Fibroblast of lung (primary cell): Measurements from ENCODE around the gene APC2. TPM values are rescaled to one million over a fixed set of nuclear protein-coding genes. Genes with fewer than 3 reads are reported as not detected.
A peak's percentile ranks its signal among the peaks of the same experiment; 100 is the strongest.
"Not testable (repeated sequence)": the region's sequence is repeated elsewhere in the genome, so short reads cannot be mapped to it uniquely, and the experiment has no call there.

ENCODE experiments used
- DNase-seq, 2 donors: peaks; one replicate each; pipeline versions ENCODE4 v3.0.0 to v3.0.0-alpha.2; 2010; ENCODE audit warnings: low read depth in 2 of 2
- H2AFZ ChIP-seq: 2 replicates; pipeline ENCODE4 v1.5.1; 2012; ENCODE audit warnings: low read length, control low read depth, inconsistent platforms
- H3K27ac ChIP-seq: 2 replicates; pipeline ENCODE4 v1.5.1; 2011; ENCODE audit warnings: low read length, control low read depth; ENCODE audit not compliant: insufficient read depth
- H3K27me3 ChIP-seq: 2 replicates; pipeline ENCODE4 v1.5.1; 2011; ENCODE audit warnings: mild to moderate bottlenecking, low read length; ENCODE audit not compliant: control insufficient read depth, insufficient read depth
- H3K36me3 ChIP-seq: 2 replicates; pipeline ENCODE4 v1.5.1; 2011; ENCODE audit warnings: low read length; ENCODE audit not compliant: control insufficient read depth, insufficient read depth
- H3K4me1 ChIP-seq: 2 replicates; pipeline ENCODE4 v1.5.1; 2011; ENCODE audit warnings: low read length; ENCODE audit not compliant: control insufficient read depth, insufficient read depth; ENCODE audit errors: extremely low read depth
- H3K4me2 ChIP-seq: 2 replicates; pipeline ENCODE4 v1.5.1; 2011; ENCODE audit warnings: low read length, control low read depth; ENCODE audit not compliant: insufficient read depth; ENCODE audit errors: extremely low read depth
- H3K4me3 ChIP-seq, 4 experiments: fragments of 200-600 bp in 1 of 4; sonication (generic) in 1 of 4; replicated peaks in 1 of 4; 2 replicates each; pipeline ENCODE4 v1.5.1; 2011 to 2016; ENCODE audit warnings: low read length in 4 of 4, low read depth in 3 of 4, mild to moderate bottlenecking in 3 of 4, control low read depth in 2 of 4, inconsistent platforms in 1 of 4, mixed read lengths in 1 of 4; ENCODE audit not compliant: insufficient read depth in 1 of 4; ENCODE audit errors: control extremely low read depth in 1 of 4
- H3K79me2 ChIP-seq: 2 replicates; pipeline ENCODE4 v1.5.1; 2012; ENCODE audit warnings: mild to moderate bottlenecking, low read length, inconsistent platforms; ENCODE audit not compliant: control insufficient read depth, insufficient read depth
- H3K9ac ChIP-seq: 2 replicates; pipeline ENCODE4 v1.5.1; 2011; ENCODE audit warnings: mild to moderate bottlenecking, low read length, control low read depth; ENCODE audit not compliant: insufficient read depth
- H3K9me3 ChIP-seq: 2 replicates; pipeline ENCODE4 v1.5.1; 2012; ENCODE audit warnings: low read depth, low read length; ENCODE audit not compliant: control insufficient read depth, insufficient read depth
- H4K20me1 ChIP-seq: 2 replicates; pipeline ENCODE4 v1.5.1; 2011; ENCODE audit warnings: low read length; ENCODE audit not compliant: control insufficient read depth, insufficient read depth; ENCODE audit errors: extremely low read depth
- EZH2 ChIP-seq: IDR thresholded peaks from 2 replicates; pipeline ENCODE4 v1.5.1; 2012; ENCODE audit warnings: low read length, control low read depth, mild to moderate bottlenecking; ENCODE audit errors: missing control alignments
- polyA plus RNA-seq, 2 donors: library from polyadenylated mRNA; depleted of rRNA in 1 of 2; stranded (reverse) in 1 of 2; unstranded in 1 of 2; fragments of >200 nt; gene quantifications; 2 replicates each; pipeline ENCODE4 v1.2.1, GENCODE V29; 2011 to 2012; ENCODE audit warnings: missing spikeins in 1 of 2
- total RNA-seq: library from RNA; depleted of rRNA; stranded (reverse); fragments of >200 nt; gene quantifications from 2 replicates; pipeline ENCODE4 v1.2.1, GENCODE V29; 2014
- TF ChIP-seq, protein P1 (sequence below), 2 donors: IDR thresholded peaks in 1 of 2; conservative IDR thresholded peaks in 1 of 2; 1 replicate in 1 of 2; 2 replicates in 1 of 2; pipeline ENCODE4 v1.5.1; 2011 to 2012; ENCODE audit warnings: low read length in 2 of 2, control low read depth in 1 of 2, inconsistent platforms in 1 of 2, low read depth in 1 of 2, mild to moderate bottlenecking in 1 of 2

Gene APC2
- total and polyA plus RNA-seq, 2 donors (not counting 1 experiment from before 2014, with no cell fraction given), result 0.01 to 0.50 TPM

DNA sequence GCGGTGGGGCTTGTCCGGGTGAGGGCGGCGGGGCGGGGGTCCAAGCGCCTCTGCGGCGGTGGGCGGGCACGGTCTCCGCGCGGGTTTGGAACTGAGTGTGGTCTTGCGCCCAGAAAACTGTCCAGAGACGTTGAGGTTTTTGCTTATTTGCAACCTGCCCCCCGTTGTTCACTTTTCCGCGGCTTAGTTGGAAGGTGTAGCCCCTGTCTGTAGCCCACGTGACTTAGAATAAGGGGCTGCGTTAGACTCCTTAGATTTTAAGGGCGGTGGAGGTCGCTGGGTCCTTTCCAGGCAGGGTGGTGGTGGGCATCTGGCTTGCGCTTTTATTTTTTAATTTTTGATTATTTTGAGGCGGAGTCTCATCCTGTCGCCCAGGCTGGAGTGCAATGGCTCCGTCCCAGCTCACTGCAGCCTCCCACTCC is 11.0 kb upstream of the APC2 start:
- TF ChIP-seq, protein P1, sequence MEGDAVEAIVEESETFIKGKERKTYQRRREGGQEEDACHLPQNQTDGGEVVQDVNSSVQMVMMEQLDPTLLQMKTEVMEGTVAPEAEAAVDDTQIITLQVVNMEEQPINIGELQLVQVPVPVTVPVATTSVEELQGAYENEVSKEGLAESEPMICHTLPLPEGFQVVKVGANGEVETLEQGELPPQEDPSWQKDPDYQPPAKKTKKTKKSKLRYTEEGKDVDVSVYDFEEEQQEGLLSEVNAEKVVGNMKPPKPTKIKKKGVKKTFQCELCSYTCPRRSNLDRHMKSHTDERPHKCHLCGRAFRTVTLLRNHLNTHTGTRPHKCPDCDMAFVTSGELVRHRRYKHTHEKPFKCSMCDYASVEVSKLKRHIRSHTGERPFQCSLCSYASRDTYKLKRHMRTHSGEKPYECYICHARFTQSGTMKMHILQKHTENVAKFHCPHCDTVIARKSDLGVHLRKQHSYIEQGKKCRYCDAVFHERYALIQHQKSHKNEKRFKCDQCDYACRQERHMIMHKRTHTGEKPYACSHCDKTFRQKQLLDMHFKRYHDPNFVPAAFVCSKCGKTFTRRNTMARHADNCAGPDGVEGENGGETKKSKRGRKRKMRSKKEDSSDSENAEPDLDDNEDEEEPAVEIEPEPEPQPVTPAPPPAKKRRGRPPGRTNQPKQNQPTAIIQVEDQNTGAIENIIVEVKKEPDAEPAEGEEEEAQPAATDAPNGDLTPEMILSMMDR (conservative IDR thresholded peaks at IDR 0.05 in 1 of 2, IDR thresholded peaks at IDR 0.05 in 1 of 2; ENCODE audit: low read depth in 1 of 2, low read length in 2 of 2), result no peak
- no peak for TF ChIP-seq EZH2
- H3K4me2 ChIP-seq, result peak overlapping the region; percentile 88
- peaks cover 40% of the 10 kb centered on the region for H3K36me3 ChIP-seq
- peaks cover 33% of the 10 kb centered on the region for H3K79me2 ChIP-seq
- H4K20me1 ChIP-seq, result no peaks in the 10 kb centered on the region
- no peaks in the 10 kb centered on the region for H3K9me3 ChIP-seq
- no peak for DNase-seq
- H3K9ac ChIP-seq, result peak overlapping the region; percentile 93
- peaks cover 2% of the 10 kb centered on the region for H3K4me1 ChIP-seq
- H2AFZ ChIP-seq, result no peak overlapping the region
- H3K27me3 ChIP-seq, result no peaks in the 10 kb centered on the region
- H3K4me3 ChIP-seq, result peak overlapping the region; percentile 72 to 96 (median 90)
- H3K27ac ChIP-seq, result peak overlapping the region; percentile 96

DNA sequence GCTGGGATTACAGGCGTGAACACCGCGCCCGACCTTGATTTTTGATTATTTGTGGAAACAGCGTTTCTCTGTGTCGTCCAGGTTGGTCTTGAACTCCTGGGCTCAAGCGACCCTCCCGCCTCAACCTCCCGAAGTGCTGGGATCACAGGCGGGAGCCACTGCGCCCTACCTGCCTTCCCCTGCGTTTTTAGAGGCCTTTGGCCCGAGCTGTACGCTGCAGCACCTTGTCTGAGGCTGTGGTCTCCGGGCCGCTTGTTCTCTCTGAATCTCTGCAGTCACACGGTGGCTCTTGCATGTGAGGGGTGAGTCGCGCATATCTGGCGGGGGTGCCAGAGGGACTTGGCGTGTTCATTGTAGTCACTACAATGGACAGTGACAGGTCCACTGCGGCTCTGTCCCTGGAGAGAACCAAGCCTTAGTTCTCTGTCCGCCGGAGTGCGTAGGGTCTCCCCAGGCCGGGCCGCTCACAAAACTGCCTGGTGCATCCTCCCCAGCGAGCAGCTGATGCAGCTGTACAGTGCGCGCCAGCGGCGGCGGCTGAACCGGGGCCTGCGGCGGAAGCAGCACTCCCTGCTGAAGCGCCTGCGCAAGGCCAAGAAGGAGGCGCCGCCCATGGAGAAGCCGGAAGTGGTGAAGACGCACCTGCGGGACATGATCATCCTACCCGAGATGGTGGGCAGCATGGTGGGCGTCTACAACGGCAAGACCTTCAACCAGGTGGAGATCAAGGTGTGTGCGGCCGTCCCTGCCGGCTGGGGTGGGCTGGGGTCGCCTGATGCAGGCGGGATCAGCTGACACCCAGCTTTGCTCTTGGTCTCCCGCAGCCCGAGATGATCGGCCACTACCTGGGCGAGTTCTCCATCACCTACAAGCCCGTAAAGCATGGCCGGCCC is 10.2 kb upstream of the APC2 start:
- H3K27ac ChIP-seq, result peak overlapping the region; percentile 96

DNA sequence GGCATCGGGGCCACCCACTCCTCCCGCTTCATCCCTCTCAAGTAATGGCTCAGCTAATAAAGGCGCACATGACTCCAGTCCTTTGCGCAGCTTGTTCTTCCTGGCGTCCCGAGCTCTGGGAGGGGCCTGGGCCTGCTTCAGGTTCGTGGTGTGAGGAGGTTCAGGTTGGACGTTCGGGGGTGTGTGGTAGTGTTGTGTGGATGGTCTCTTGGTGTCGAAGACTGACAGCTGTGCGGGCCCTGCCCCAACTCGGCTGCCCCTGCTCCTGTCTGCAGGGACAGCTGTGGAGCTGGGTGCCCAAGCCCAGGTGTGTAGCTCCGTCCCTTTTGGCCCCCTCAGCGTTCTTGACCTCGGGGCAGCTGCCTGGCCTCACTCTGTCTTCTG is 9.5 kb upstream of the APC2 start:
- Histone ChIP-seq H3K4me1 (peaks cover 3% of the 10 kb centered on the region), H3K27me3 (no peaks in the 10 kb centered on the region), H3K36me3 (peaks cover 34% of the 10 kb centered on the region), H3K4me2 (no peak overlapping the region), H3K9ac (no peak overlapping the region), H3K9me3 (no peaks in the 10 kb centered on the region), H3K27ac (no peak overlapping the region), H3K79me2 (peaks cover 33% of the 10 kb centered on the region), H3K4me3 (peak overlapping the region in 1 of 4 experiments; percentile 95), H4K20me1 (no peaks in the 10 kb centered on the region), H2AFZ (no peak overlapping the region)
- no peak for DNase-seq
- no peak for TF ChIP-seq EZH2

More for the DNA sequence above, 10.2 kb upstream of the APC2 start:
- Histone ChIP-seq H3K79me2 (peaks cover 33% of the 10 kb centered on the region), H3K4me3 (peak overlapping the region; percentile 72 to 96 (median 90)), H3K36me3 (peaks cover 35% of the 10 kb centered on the region), H3K4me2 (peak overlapping the region; percentile 88), H3K9ac (peak overlapping the region; percentile 93)
- not testable (repeated sequence) for H3K4me1 ChIP-seq, H3K9me3 ChIP-seq, H2AFZ ChIP-seq, H3K27me3 ChIP-seq, H4K20me1 ChIP-seq
- DNase-seq, result peak in 1 of 2 donors; percentile 23

DNA sequence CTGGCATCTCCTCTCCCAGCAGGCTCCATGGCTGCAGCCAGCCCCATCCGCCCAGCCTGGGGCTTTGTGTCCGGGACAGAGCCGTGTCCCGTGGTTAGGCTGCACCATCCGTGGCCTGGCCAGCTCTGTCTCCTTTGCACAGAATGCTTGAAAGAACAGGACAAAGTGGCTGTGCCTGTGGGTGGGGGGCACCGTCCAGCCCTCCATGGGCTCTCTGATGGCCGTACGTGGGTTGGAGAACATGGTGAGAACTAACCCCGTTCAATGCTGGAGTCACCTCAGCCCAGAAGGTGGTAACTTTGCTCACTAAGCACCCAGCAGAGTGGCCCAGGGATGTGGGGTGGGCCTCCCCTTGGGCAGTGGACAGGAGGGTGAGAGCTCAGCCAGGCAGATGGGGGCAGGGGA is 8.9 kb upstream of the APC2 start:
- Histone ChIP-seq H3K27me3 (no peaks in the 10 kb centered on the region), H3K9me3 (no peaks in the 10 kb centered on the region), H3K4me3 (peak overlapping the region in 1 of 4 experiments; percentile 7), H3K4me1 (peaks cover 5% of the 10 kb centered on the region), H4K20me1 (no peaks in the 10 kb centered on the region), H2AFZ (no peak overlapping the region), H3K36me3 (peaks cover 31% of the 10 kb centered on the region), H3K79me2 (peaks cover 33% of the 10 kb centered on the region), H3K9ac (no peak overlapping the region), H3K27ac (no peak overlapping the region), H3K4me2 (no peak overlapping the region)
- TF ChIP-seq EZH2, result no peak
- TF ChIP-seq, protein P1 (conservative IDR thresholded peaks at IDR 0.05 in 1 of 2, IDR thresholded peaks at IDR 0.05 in 1 of 2; ENCODE audit: low read depth in 1 of 2, low read length in 2 of 2), result no peak
- DNase-seq, result no peak
